MM.1S (cell line): ENCODE results near the gene GNAT1.

Experiments
- CTCF ChIP-seq: fragments of 300-600 bp; sonication (generic); IDR thresholded peaks from 2 replicates; pipeline ENCODE4 v1.5.1; 2016; ENCODE audit warnings: antibody characterized with exemption, low read length, mixed read lengths
- EZH2 ChIP-seq: fragments of 300-600 bp; sonication (generic); optimal IDR thresholded peaks from 2 replicates; pipeline ENCODE3; 2017; ENCODE audit warnings: low read depth, mild to moderate bottlenecking, antibody characterized with exemption, low read length, mixed read lengths

- TF ChIP-seq CTCF = peak; percentile 9; the same call in 1 of the 2 replicates
- no peak for TF ChIP-seq EZH2
Observed at GRCh38 chr3:50221411-50222168, 30.2 kb downstream of the GNAT1 start.
